ENCODE data around the gene SLC25A21.
A peak's percentile ranks its signal among the peaks of the same experiment; 100 is the strongest.
"Not testable (repeated sequence)": the region's sequence is repeated elsewhere in the genome, so short reads cannot be mapped to it uniquely, and the experiment has no call there.

Gene SLC25A21

DNA sequence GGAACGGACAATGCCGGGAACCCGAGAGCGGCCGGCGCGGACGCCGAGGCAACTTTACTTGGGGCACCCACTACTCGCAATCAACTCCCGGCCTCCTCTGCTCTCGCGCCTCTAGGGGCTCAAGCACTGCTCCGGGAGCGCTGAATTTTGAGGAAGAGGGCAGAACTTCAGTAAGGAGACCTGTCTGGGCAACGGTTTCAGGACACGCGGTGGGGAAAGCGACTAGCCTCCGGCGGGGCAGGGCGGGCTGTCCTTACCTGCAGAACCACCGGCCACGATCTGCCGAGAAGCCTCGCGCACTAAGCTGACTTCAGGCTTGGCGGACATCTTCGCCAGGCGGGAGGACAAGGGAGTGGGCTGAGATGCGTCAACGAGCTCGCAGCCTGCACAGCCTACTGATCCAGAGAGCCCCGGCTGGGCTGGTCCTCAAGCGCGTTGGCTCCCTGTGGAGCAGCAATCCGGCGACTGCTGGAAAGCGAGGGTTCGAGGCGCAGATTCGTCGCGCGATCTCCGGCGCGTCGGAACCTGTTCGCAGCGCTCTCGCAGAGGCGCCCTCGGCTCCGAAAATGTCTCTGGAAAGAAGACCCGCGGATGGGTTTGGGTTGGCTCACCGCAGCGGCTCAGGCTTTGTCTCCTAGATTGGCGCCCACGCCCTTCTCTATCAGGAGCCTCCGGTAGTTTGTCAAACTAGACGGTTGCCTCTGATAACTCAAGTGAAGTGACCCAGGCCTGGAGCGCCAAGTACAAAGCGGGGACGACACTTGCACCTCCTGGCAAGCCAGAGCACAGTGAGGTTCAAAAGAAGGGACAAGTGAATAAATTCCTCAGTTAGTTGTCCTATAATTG, at the start of gene SLC25A21:
Gene SLC25A21, minus strand, starts transcription at position 583 of the 846 bp plus-strand sequence.
- no peak within 1 kb of the TSS for H3K4me3 Mint-ChIP-seq
- H3K27ac Mint-ChIP-seq = no peak within 1 kb of the TSS
- no peaks in the 10 kb centered on the region for H3K36me3 Mint-ChIP-seq
- H3K9me3 Mint-ChIP-seq = no peaks in the 10 kb centered on the region
- H3K27me3 Mint-ChIP-seq = no peaks in the 10 kb centered on the region
- ATAC-seq = no peak
- H3K4me1 Mint-ChIP-seq = no peaks in the 10 kb centered on the region

DNA sequence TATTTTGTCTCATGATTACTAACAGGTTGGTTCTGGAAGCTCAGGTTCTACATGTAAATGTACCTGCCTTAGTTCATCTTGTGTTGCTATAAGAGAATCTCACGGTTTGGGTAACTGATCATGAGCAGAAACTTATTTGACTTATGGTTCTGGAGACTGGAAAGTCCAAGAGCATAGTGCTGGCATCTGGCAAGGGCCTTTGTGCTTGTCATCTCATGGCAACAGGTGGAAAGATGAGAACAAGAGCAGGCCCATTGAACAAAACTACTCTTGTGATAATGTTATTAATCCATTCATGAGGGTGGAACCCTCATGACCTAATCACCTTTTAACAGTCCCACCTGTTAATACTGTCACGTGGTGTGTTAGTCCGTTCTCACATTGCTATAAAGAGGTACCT, 48.7 kb upstream of the SLC25A21 start:
- H3K4me1 Mint-ChIP-seq = no peaks in the 10 kb centered on the region
- no peak overlapping the region for H3K27ac Mint-ChIP-seq
- H3K4me3 Mint-ChIP-seq = no peak overlapping the region
- peaks cover 8% of the 10 kb centered on the region for H3K9me3 Mint-ChIP-seq
- no peaks in the 10 kb centered on the region for H3K27me3 Mint-ChIP-seq
- ATAC-seq = no peak
- H3K36me3 Mint-ChIP-seq = no peaks in the 10 kb centered on the region

DNA sequence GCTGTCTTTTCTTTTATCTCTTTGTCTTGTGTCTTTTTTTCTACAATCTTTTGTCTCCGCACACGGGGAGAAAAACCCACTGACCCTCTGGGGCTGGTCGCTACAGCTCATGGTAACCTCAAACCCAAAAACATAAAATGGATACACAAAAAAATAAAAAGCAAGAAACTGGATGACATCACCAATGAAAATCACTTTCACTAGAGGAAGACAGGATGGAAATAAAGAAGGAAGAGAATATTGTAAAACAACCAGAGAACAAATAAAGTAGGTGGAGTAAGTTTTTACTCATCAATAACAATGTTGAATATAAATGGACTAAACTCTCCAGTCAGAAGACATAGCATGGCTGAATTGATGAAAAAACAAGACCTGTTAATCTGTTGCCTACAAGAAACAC, 42.9 kb upstream of the SLC25A21 start:
- Mint-ChIP-seq H3K36me3 (no peaks in the 10 kb centered on the region), H3K4me1 (no peaks in the 10 kb centered on the region), H3K4me3 (no peak overlapping the region), H3K9me3 (peaks cover 4% of the 10 kb centered on the region), H3K27ac (no peak overlapping the region), H3K27me3 (no peaks in the 10 kb centered on the region)
- no peak for ATAC-seq

DNA sequence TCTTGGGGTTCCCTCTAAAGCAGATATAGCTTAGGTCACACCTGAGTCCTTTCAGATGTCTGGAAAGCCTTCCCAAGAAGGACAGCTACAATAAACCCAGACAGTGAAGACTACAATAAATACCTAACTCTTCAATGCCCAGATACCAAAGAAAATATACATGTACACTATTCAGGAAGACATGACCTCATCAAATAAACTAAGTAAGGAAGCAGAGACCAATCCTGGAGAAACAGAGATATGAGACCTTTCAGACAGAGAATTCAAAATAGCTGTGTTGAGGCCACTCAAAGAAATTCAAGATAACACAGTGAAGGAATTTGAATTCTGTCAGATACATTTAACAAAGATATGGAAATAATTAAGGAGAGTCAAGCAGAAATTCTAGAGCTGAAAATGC, 40.6 kb upstream of the SLC25A21 start:
- Mint-ChIP-seq H3K27ac (no peak overlapping the region), H3K27me3 (no peaks in the 10 kb centered on the region), H3K9me3 (peaks cover 4% of the 10 kb centered on the region), H3K4me1 (no peaks in the 10 kb centered on the region), H3K4me3 (no peak overlapping the region), H3K36me3 (no peaks in the 10 kb centered on the region)
- ATAC-seq = no peak

DNA sequence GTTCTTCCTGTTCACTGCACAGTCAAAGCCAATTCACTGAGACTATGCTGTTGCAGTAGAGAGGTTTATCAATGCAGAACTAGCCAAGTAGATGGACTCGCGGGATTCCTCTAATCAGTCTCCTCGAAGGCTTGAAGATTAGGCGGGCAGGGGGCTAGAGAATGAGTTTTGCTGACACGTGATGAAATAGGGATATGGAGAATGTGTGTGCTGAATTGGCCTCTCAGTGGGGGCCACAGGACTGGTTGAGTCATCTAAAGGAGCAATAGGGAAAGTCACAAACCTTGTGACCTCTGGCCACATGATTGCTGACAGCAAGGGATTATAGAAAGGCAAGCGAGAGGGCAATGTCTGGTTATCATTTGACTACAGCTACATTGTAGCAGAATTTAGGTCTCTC, 38.0 kb upstream of the SLC25A21 start:
- no peaks in the 10 kb centered on the region for H3K36me3 Mint-ChIP-seq
- H3K4me3 Mint-ChIP-seq = no peak overlapping the region
- no peaks in the 10 kb centered on the region for H3K27me3 Mint-ChIP-seq
- no peak overlapping the region for H3K27ac Mint-ChIP-seq
- H3K4me1 Mint-ChIP-seq = no peaks in the 10 kb centered on the region
- peaks cover 8% of the 10 kb centered on the region for H3K9me3 Mint-ChIP-seq
- ATAC-seq = no peak

DNA sequence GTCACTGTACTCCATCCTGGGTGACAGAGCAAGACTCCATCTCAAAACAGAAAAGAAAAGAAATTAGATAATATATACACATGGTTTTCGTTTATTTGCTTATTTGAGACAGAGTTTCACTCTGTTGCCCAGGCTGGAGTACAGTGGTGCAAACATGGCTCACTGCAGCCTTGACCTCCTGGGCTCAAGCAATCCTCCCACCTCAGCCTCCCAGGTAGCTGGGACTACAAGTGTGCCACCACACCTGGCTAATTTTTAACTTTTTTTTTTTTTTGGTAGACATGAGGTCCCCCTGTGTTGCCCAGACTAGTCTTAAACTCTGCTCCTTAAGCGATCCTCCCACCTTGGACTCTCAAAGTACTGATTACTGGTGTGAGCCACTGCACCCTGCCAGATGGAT, 37.2 kb upstream of the SLC25A21 start:
- H3K27me3 Mint-ChIP-seq, ATAC-seq: not testable (repeated sequence)

DNA sequence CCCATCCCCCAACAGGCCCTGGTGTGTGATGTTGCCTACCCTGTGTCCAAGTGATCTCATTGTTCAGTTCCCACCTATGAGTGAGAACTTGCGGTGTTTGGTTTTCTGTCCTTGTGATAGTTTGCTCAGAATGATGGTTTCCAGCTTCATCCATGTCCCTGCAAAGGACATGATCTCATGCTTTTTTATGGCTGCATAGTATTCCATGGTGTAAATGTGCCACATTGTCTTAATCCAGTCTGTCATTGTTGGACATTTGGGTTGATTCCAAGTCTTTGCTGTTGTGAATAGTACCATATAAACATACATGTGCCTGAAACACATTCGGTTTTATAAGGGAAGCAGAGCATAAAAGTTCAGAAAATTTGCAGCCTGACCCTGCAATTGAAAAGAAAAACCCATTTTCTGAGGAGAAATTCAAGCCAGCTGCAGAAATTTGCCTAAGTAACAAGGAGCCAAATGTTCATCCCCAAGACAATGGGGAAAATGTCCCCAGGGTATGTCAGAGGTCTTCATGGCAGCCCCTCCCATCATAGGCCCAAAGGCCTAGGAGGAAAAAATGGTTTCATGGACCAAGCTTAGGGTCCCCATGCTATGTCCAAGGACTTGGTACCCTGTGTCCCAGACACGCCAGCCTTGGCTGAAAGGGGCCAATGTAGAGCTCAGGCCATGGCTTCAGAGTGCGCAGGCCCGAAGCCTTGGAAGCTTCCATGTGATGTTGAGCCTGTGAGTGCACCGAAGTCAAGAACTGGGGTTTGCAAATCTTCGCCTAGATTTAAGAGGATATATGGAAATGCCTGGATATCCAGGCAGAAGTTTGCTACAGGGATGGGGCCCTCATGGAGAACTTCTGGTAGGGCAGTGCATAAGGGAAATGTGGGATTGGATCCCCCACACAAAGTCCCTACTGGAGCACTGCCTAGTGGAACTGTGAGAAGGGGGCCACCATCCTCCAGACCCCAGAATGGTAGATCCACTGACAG, 33.5 kb upstream of the SLC25A21 start:
- H3K9me3 Mint-ChIP-seq = peaks cover 13% of the 10 kb centered on the region
- not testable (repeated sequence) for H3K27ac Mint-ChIP-seq, H3K27me3 Mint-ChIP-seq, ATAC-seq, H3K36me3 Mint-ChIP-seq, H3K4me3 Mint-ChIP-seq, H3K4me1 Mint-ChIP-seq

More for the DNA sequence above, 37.2 kb upstream of the SLC25A21 start:
- H3K4me1 Mint-ChIP-seq, H3K27ac Mint-ChIP-seq, H3K9me3 Mint-ChIP-seq, H3K36me3 Mint-ChIP-seq, H3K4me3 Mint-ChIP-seq: not testable (repeated sequence)

DNA sequence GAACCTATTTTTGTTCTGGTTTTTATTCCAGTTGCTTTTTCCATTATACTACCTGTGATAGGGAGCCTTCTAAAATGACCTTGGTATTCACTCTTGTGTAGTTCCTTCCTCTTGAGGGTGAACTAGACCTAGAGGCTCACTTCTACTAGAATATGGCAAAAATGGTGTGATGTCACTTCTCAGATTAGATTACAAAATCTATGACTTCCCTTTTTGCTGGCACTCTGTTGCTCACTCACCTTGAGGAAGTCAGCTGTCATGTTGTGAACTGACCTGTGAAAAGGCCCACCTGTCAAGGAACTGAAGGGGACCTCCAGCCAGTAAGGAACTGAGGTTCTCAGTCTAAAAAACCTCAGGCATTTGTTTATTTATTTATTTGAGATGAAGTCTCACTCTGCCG, 31.0 kb upstream of the SLC25A21 start:
- no peaks in the 10 kb centered on the region for H3K36me3 Mint-ChIP-seq
- no peak overlapping the region for H3K27ac Mint-ChIP-seq
- H3K9me3 Mint-ChIP-seq = peaks cover 13% of the 10 kb centered on the region
- H3K4me3 Mint-ChIP-seq = no peak overlapping the region
- H3K4me1 Mint-ChIP-seq = no peaks in the 10 kb centered on the region
- ATAC-seq = no peak
- H3K27me3 Mint-ChIP-seq = no peaks in the 10 kb centered on the region

DNA sequence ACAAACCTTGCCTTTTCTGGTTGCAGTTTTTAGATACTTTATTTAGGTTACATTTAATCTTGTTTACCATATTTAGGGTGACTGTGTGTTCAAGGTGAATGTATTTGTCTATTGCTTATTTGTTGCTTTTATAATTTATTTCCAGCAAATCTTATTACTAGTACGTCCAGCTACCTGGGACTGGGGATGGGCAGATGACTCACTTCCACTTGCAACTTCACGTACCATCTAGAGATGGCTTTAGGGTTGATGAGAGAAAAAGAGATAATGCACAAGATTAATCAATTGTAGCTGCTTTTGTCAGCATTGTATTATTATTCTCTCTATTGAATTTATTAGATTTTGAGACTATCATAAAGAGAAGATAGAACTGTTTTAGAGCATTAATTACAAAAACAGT, 30.4 kb upstream of the SLC25A21 start:
- no peak overlapping the region for H3K4me3 Mint-ChIP-seq
- H3K27me3 Mint-ChIP-seq = no peaks in the 10 kb centered on the region
- H3K4me1 Mint-ChIP-seq = no peaks in the 10 kb centered on the region
- no peak for ATAC-seq
- H3K27ac Mint-ChIP-seq = no peak overlapping the region
- H3K9me3 Mint-ChIP-seq = peaks cover 14% of the 10 kb centered on the region
- H3K36me3 Mint-ChIP-seq = no peaks in the 10 kb centered on the region

DNA sequence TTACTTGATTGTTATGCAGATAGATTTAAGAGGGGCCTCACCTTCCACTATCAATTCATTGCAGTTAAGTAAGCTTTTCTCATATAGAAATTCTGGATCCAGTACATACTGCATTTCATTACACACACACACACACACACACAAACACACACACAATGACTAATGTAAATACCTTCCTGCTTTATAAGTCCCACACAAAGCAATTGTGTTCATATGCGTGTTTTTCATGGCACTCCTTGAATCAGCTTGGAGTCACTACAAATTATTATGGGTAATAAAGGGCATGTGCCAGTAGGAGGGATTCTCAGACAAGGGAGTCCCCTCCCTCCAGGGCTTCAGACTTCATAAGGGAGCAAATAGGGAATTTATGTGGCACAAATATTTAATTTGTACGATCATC, 29.9 kb upstream of the SLC25A21 start:
- Mint-ChIP-seq H3K4me1 (no peaks in the 10 kb centered on the region), H3K27ac (no peak overlapping the region), H3K27me3 (no peaks in the 10 kb centered on the region), H3K9me3 (peaks cover 17% of the 10 kb centered on the region), H3K4me3 (no peak overlapping the region), H3K36me3 (no peaks in the 10 kb centered on the region)
- ATAC-seq = no peak

DNA sequence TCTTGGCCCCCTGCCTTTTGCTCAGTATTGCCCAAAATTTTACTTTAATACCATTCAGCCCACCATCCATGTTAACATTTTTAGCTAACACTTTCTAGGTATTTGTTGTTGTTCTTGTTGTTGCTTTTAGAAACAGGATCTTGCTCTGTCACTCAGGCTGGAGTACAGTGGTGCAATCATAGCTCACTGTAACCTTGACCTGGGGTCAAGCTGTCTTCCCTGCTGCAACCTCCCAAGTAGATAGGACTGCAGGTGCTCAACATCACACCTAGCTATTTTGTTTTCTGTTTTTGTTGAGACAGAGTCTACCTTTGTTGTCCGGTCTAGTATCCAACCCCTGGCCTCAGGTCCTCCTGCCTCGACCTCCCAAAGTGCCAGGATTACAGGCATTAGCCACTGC, 29.3 kb upstream of the SLC25A21 start:
- Mint-ChIP-seq H3K9me3 (peaks cover 16% of the 10 kb centered on the region), H3K27ac (no peak overlapping the region), H3K27me3 (no peaks in the 10 kb centered on the region), H3K36me3 (no peaks in the 10 kb centered on the region), H3K4me3 (no peak overlapping the region), H3K4me1 (no peaks in the 10 kb centered on the region)
- ATAC-seq = no peak

DNA sequence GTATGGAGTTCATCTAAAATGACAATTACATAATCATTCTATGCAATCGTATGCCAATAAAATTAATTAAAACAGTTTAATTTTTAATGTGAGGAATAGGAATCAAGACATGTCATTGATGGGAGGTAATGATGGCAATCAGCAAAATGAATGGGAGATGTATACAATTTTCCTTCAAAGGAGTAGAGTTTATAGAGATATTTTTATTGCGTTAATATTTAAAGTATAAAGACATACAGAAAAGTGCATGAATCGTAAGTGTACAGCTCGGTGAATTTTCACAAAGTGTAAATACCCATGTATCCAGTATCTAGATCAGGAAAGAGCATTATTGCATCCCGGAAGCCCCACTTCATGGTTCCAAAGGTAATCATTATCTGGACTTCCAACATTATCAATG, 26.5 kb upstream of the SLC25A21 start:
- H3K4me3 Mint-ChIP-seq = no peak overlapping the region
- H3K27ac Mint-ChIP-seq = no peak overlapping the region
- no peak for ATAC-seq
- no peaks in the 10 kb centered on the region for H3K36me3 Mint-ChIP-seq
- H3K27me3 Mint-ChIP-seq = no peaks in the 10 kb centered on the region
- H3K4me1 Mint-ChIP-seq = no peaks in the 10 kb centered on the region
- peaks cover 9% of the 10 kb centered on the region for H3K9me3 Mint-ChIP-seq

DNA sequence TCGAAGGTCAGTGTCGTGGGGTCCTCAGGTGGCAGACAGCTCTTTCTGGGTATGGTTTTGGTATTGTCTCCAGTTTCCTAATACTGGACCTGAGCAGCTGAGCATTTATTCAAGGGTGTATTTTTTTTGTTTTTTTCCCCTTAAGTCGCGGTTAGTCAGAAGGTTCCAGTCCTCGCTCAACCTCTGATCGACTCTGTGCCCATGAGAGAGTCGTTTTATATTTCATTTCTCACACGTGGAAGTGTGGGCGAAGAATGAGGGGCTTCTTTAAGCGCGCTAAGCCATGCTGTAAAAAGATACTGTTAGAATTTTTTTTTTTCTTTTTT, 25.8 kb upstream of the SLC25A21 start:
- Mint-ChIP-seq H3K4me3 (no peak overlapping the region), H3K4me1 (no peaks in the 10 kb centered on the region), H3K36me3 (no peaks in the 10 kb centered on the region), H3K9me3 (peaks cover 9% of the 10 kb centered on the region), H3K27ac (no peak overlapping the region), H3K27me3 (no peaks in the 10 kb centered on the region)
- ATAC-seq = no peak

DNA sequence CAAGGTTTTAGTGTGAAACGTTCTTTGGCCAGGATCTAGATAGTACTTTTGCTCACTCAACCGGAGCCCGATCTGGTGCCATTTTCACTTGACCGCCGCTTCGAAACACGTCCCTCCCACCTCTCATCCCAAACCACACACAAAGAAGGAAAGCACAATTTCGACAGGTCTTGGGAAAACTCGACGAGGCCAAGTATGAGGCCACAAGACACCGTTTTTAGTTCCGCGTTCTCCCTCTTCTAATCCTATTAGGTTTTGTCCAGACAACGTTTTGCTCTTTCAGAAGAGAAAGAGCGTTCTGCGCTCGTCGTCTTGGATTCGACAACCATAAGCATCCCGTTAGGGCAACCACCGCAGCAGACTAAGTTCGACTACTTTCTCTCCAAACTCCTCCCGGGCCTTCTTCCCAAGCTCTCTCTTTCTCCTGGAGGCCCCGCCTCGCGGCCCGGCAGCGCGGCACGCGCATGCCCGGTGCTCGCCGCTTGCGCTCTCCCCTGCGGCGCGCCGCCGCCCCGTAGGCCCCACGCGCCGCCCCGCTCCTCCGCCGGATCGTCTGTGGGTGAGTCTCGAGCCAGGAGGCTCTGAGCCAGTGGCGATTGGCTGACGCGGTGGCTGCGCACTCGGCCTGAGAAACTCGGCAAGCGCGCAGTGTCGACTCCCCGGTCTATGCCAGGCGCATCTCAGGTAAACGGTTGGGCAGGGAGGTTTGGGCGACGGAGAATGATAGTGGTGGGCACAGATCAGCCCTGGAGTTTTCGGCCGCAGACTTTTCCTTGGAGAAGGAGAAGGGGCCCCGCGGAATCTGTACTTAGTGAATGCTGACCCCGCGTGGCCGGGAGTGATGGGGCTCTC, 25.2 kb upstream of the SLC25A21 start, which contains the start of gene MIPOL1:
Gene MIPOL1, plus strand, starts transcription at position 517 of the 852 bp plus-strand sequence. CDS start 49,952 bp downstream, outside the sequence.
- H3K4me1 Mint-ChIP-seq = no peaks in the 10 kb centered on the region
- no peak for ATAC-seq
- peaks cover 9% of the 10 kb centered on the region for H3K9me3 Mint-ChIP-seq
- H3K4me3 Mint-ChIP-seq = peak within 1 kb of the TSS; percentile 36
- no peaks in the 10 kb centered on the region for H3K27me3 Mint-ChIP-seq
- H3K27ac Mint-ChIP-seq = no peak within 1 kb of the TSS
- H3K36me3 Mint-ChIP-seq = no peaks in the 10 kb centered on the region

Data from stimulated activated memory B cell treated with anti-CD40 and anti-IgM and Interleukin-4, amounts not matched to agents 10 μg/mL and 1 μg/mL and 100 μg/mL, for 72 hours (primary cell).